ENCODE results near the gene PLA2R1. TPM values are rescaled to one million over a fixed set of nuclear protein-coding genes. Genes with fewer than 3 reads are reported as not detected.

Gene PLA2R1
- total RNA-seq, 4 donors from 2014 or later, result 1.4 to 18.2 (median 14.6) TPM

- no peaks in the 10 kb centered on the region for H3K27me3 ChIP-seq
- DNase-seq, result no peak
- H3K4me1 ChIP-seq, result peaks cover 0 to 10% (median 4%) of the 10 kb centered on the region in 4 donors
- TF ChIP-seq CTCF (IDR thresholded peaks at IDR 0.05) (no peak), POLR2AphosphoS5 (IDR thresholded peaks at IDR 0.05) (no peak), EP300 (IDR thresholded peaks at IDR 0.05; ENCODE audit: low read depth) (no peak), POLR2A (IDR thresholded peaks at IDR 0.05) (no peak)
- WGBS, 2 donors (ENCODE audit: low coverage in 1 of 2), result 60 to 66% methylated on average over 7 of the region's 7 CpGs
- H3K27ac ChIP-seq, result no peak overlapping the region
- in situ Hi-C loops (cut with MboI; ENCODE audit: low pct_ligation_motif_present in 1 of 4, low pct_unique_long_range_greater_than_20kb in 1 of 4, low sequenced_read_pairs in 3 of 4) (no loop called here), intact Hi-C loops (cut with DNase I; ENCODE audit: low total_unique reads) (no loop called here)
- peaks cover 0 to 7% (median 2%) of the 10 kb centered on the region in 4 donors for H3K36me3 ChIP-seq
- peaks cover 0 to 5% of the 10 kb centered on the region in 2 donors for H3K9me3 ChIP-seq
- H3K4me3 ChIP-seq, result no peak overlapping the region
Observed at GRCh38 chr2:159982842-159983785, 79.3 kb downstream of the PLA2R1 start.

GRCh38 chr2:159982270-159982669, 80.1 kb downstream of the PLA2R1 start:
- peaks cover 0 to 7% (median 2%) of the 10 kb centered on the region in 4 donors for H3K36me3 ChIP-seq
- TF ChIP-seq EP300 (IDR thresholded peaks at IDR 0.05; ENCODE audit: low read depth), result no peak
- TF ChIP-seq CTCF (IDR thresholded peaks at IDR 0.05), result no peak
- no peak for TF ChIP-seq POLR2AphosphoS5 (IDR thresholded peaks at IDR 0.05)
- no peak for TF ChIP-seq POLR2A (IDR thresholded peaks at IDR 0.05)
- no peak overlapping the region for H3K4me3 ChIP-seq
- H3K9me3 ChIP-seq, result peaks cover 0 to 5% of the 10 kb centered on the region in 2 donors
- peak; percentile 11 for DNase-seq
- intact Hi-C loops (cut with DNase I; ENCODE audit: low total_unique reads) (no loop called here), in situ Hi-C loops (cut with MboI; ENCODE audit: low pct_ligation_motif_present in 1 of 4, low pct_unique_long_range_greater_than_20kb in 1 of 4, low sequenced_read_pairs in 3 of 4) (no loop called here)
- H3K27ac ChIP-seq, result no peak overlapping the region
- no peaks in the 10 kb centered on the region for H3K27me3 ChIP-seq
- WGBS, 2 donors (ENCODE audit: low coverage in 1 of 2), result 0 to 14% methylated on average over 1 to 3 of the region's 3 CpGs
- peaks cover 0 to 10% (median 4%) of the 10 kb centered on the region in 4 donors for H3K4me1 ChIP-seq

- TF ChIP-seq EP300 (IDR thresholded peaks at IDR 0.05; ENCODE audit: low read depth), result no peak
- no peak for TF ChIP-seq POLR2AphosphoS5 (IDR thresholded peaks at IDR 0.05)
- no peak for DNase-seq
- 76 to 79% methylated on average over 5 of the region's 5 CpGs for WGBS, 2 donors (ENCODE audit: low coverage in 1 of 2)
- intact Hi-C loops (cut with DNase I; ENCODE audit: low total_unique reads) (no loop called here), in situ Hi-C loops (cut with MboI; ENCODE audit: low pct_ligation_motif_present in 1 of 4, low pct_unique_long_range_greater_than_20kb in 1 of 4, low sequenced_read_pairs in 3 of 4) (no loop called here)
- no peak overlapping the region for H3K4me3 ChIP-seq
- no peaks in the 10 kb centered on the region for H3K9me3 ChIP-seq
- no peak overlapping the region for H3K27ac ChIP-seq
- H3K27me3 ChIP-seq, result no peaks in the 10 kb centered on the region
- H3K36me3 ChIP-seq, result peaks cover 0 to 5% (median 0%) of the 10 kb centered on the region in 4 donors
- H3K4me1 ChIP-seq, result no peaks in the 10 kb centered on the region
Observed at GRCh38 chr2:159976527-159977160, 85.8 kb downstream of the PLA2R1 start.

DNA sequence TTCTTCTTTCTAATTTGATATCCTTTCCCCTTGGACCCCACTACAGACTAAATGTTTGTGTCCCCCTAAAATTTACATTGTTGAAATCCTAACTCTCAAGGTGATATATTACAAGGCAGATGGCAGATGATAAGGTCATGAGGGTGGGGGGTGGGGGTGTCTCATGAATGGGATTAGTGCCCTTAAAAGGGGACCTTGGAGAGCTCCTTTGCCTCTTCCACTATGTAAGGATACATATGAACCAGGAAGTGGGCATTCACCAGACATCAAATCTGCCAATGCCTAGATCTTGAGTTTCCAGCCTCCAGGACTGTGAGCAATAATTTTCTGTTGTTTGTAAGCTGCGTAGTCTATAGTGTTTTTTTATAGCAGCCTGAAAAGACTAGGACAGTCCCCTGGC, 89.1 kb downstream of the PLA2R1 start:
- Histone ChIP-seq H3K4me3 (no peak overlapping the region), H3K4me1 (no peaks in the 10 kb centered on the region), H3K27me3 (no peaks in the 10 kb centered on the region), H3K27ac (no peak overlapping the region), H3K9me3 (no peaks in the 10 kb centered on the region), H3K36me3 (no peaks in the 10 kb centered on the region)
- intact Hi-C loops (cut with DNase I; ENCODE audit: low total_unique reads), result no loop called here
- no peak for TF ChIP-seq POLR2A (IDR thresholded peaks at IDR 0.05)
- no peak for TF ChIP-seq POLR2AphosphoS5 (IDR thresholded peaks at IDR 0.05)
- no peak for TF ChIP-seq EP300 (IDR thresholded peaks at IDR 0.05; ENCODE audit: low read depth)
- no peak for TF ChIP-seq CTCF (IDR thresholded peaks at IDR 0.05)
- 95 to 100% methylated on average over 1 of the region's 1 CpG for WGBS, 2 donors (ENCODE audit: low coverage in 1 of 2)
- DNase-seq, result no peak
- in situ Hi-C loops (cut with MboI; ENCODE audit: low pct_ligation_motif_present in 1 of 4, low pct_unique_long_range_greater_than_20kb in 1 of 4, low sequenced_read_pairs in 3 of 4), result no loop called here

Measured in transverse colon (tissue), 4 donors.